Testis (tissue), 2 donors: ENCODE data around the gene STK32A.

Source experiments
- CTCF ChIP-seq, 3 experiments: fragments of 450-650 bp in 2 of 3; fragments of 200-600 bp in 1 of 3; sonication (generic) in 1 of 3; IDR thresholded peaks; one replicate each; pipeline ENCODE4 v1.5.1; 2016 to 2019; ENCODE audit warnings: antibody characterized with exemption in 3 of 3, mild to moderate bottlenecking in 2 of 3, moderate library complexity in 1 of 3
- POLR2A ChIP-seq: fragments of 450-650 bp; IDR thresholded peaks from one replicate; pipeline ENCODE4 v1.6.1; 2017; ENCODE audit warnings: antibody characterized with exemption, mild to moderate bottlenecking, moderate library complexity

- no peak for TF ChIP-seq CTCF (IDR thresholded peaks at IDR 0.05)
- no peak for TF ChIP-seq POLR2A
Measured at GRCh38 chr5:147200004-147200403, 34.8 kb upstream of the STK32A start.
